Measurements from ENCODE around the gene HOXC10. TPM values are rescaled to one million over a fixed set of nuclear protein-coding genes. Genes with fewer than 3 reads are reported as not detected.

HOXC10 gene
- total and polyA plus RNA-seq, 2 donors (not counting 3 experiments of a cell fraction or from before 2014, with no cell fraction given) = 0.18 TPM; not detected in 1

- no peak overlapping the region for H3K9ac ChIP-seq (replicated peaks; ENCODE audit: extremely low read depth, insufficient read depth, low read length)
- H3K27ac ChIP-seq (ENCODE audit: insufficient read depth, low read depth, low read length) = no peak overlapping the region
- no peaks in the 10 kb centered on the region for H4K20me1 ChIP-seq (replicated peaks; ENCODE audit: control insufficient read depth, extremely low read depth, insufficient read depth, low read length)
- no TSS peak for BruUV-seq (replicated peaks)
- no peaks in the 10 kb centered on the region for H3K79me2 ChIP-seq (ENCODE audit: control insufficient read depth, insufficient read depth, low read length)
- H3K4me3 ChIP-seq (replicated peaks in 1 of 3; ENCODE audit: insufficient read depth in 1 of 3, low read depth in 1 of 3, low read length in 3 of 3) = no peak overlapping the region
- no peak for TF ChIP-seq JUN (IDR thresholded peaks at IDR 0.05; ENCODE audit: borderline replicate concordance, insufficient read depth, insufficient read length, low read depth)
- no peak for TF ChIP-seq EZH2 (IDR thresholded peaks at IDR 0.05; ENCODE audit: borderline replicate concordance, low read depth, low read length, severe bottlenecking)
- intact Hi-C loops (cut with micrococcal nuclease) (no loop called here), dilution Hi-C loops (cut with MboI; ENCODE audit: extremely low pct_ligation_motif_present, low sequenced_read_pairs) (no loop called here)
- H3K4me1 ChIP-seq (ENCODE audit: control insufficient read depth, extremely low read depth, insufficient read depth, low read length) = no peaks in the 10 kb centered on the region
- no peaks in the 10 kb centered on the region for H3K36me3 ChIP-seq (ENCODE audit: control insufficient read depth in 2 of 2, extremely low read depth in 1 of 2, insufficient read depth in 2 of 2, low read length in 2 of 2)
- H3K9me3 ChIP-seq (replicated peaks; ENCODE audit: control insufficient read depth, insufficient read depth, low read length) = no peaks in the 10 kb centered on the region
- H2AFZ ChIP-seq (ENCODE audit: low read depth, low read length) = no peak overlapping the region
- CTCF ChIA-PET = interaction anchor here (1.1 to 1.2 kb wide), 2 partner anchors 229 to 233 kb away, joined by 4 to 5 read pairs; no protein-coding TSS in a partner anchor
- FAIRE-seq (no peak), DNase-seq (ENCODE audit: low read depth, low spot score) (no peak)
- peaks cover 88 to 99% of the 10 kb centered on the region in 2 experiments for H3K27me3 ChIP-seq (ENCODE audit: control insufficient read depth in 2 of 2, insufficient read depth in 2 of 2, low read length in 2 of 2)
- POLR2A ChIA-PET = no interaction called here
- H3K4me2 ChIP-seq (ENCODE audit: insufficient read depth, low read length) = no peak overlapping the region
- H3K9me1 ChIP-seq (replicated peaks; ENCODE audit: control insufficient read depth, extremely low read depth, insufficient read depth, low read length) = no peaks in the 10 kb centered on the region
Measured at GRCh38 chr12:53972152-53972702, 12.7 kb upstream of the HOXC10 start.

- Histone ChIP-seq H3K27ac (ENCODE audit: insufficient read depth, low read depth, low read length) (no peak within 1 kb of the TSS), H3K4me3 (replicated peaks in 1 of 3; ENCODE audit: insufficient read depth in 1 of 3, low read depth in 1 of 3, low read length in 3 of 3) (no peak within 1 kb of the TSS), H3K9me3 (replicated peaks; ENCODE audit: control insufficient read depth, insufficient read depth, low read length) (no peaks in the 10 kb centered on the region), H3K4me2 (ENCODE audit: insufficient read depth, low read length) (no peak within 1 kb of the TSS), H3K4me1 (ENCODE audit: control insufficient read depth, extremely low read depth, insufficient read depth, low read length) (no peaks in the 10 kb centered on the region), H4K20me1 (replicated peaks; ENCODE audit: control insufficient read depth, extremely low read depth, insufficient read depth, low read length) (no peaks in the 10 kb centered on the region), H3K9ac (replicated peaks; ENCODE audit: extremely low read depth, insufficient read depth, low read length) (no peak within 1 kb of the TSS), H3K79me2 (ENCODE audit: control insufficient read depth, insufficient read depth, low read length) (no peaks in the 10 kb centered on the region), H2AFZ (ENCODE audit: low read depth, low read length) (no peak within 1 kb of the TSS), H3K36me3 (ENCODE audit: control insufficient read depth in 2 of 2, extremely low read depth in 1 of 2, insufficient read depth in 2 of 2, low read length in 2 of 2) (no peaks in the 10 kb centered on the region), H3K9me1 (replicated peaks; ENCODE audit: control insufficient read depth, extremely low read depth, insufficient read depth, low read length) (no peaks in the 10 kb centered on the region), H3K27me3 (ENCODE audit: control insufficient read depth in 2 of 2, insufficient read depth in 2 of 2, low read length in 2 of 2) (peaks cover 89 to 99% of the 10 kb centered on the region in 2 experiments)
- ChIA-PET CTCF (interaction anchor here (1.1 to 1.2 kb wide), 2 partner anchors 229 to 233 kb away, joined by 4 to 5 read pairs; no protein-coding TSS in a partner anchor), POLR2A (no interaction called here)
- TF ChIP-seq POLR2A (IDR thresholded peaks at IDR 0.05; ENCODE audit: low read depth, low read length) = no peak
- TF ChIP-seq EZH2 (IDR thresholded peaks at IDR 0.05; ENCODE audit: borderline replicate concordance, low read depth, low read length, severe bottlenecking) = no peak
- TF ChIP-seq MYC (IDR thresholded peaks at IDR 0.05; ENCODE audit: low read depth, low read length) = no peak
- TF ChIP-seq JUN (IDR thresholded peaks at IDR 0.05; ENCODE audit: borderline replicate concordance, insufficient read depth, insufficient read length, low read depth) = no peak
- TF ChIP-seq FOS (IDR thresholded peaks at IDR 0.05; ENCODE audit: borderline replicate concordance, insufficient read depth, low read length) = no peak
- no peak for TF ChIP-seq MAX (IDR thresholded peaks at IDR 0.05; ENCODE audit: insufficient read depth, insufficient read length)
- no peak for TF ChIP-seq POLR2AphosphoS5 (IDR thresholded peaks at IDR 0.05; ENCODE audit: insufficient read depth, low read depth, low read length)
- no peak for TF ChIP-seq CTCF (IDR thresholded peaks at IDR 0.05; ENCODE audit: extremely low read depth in 1 of 2, insufficient read depth in 1 of 2, low read depth in 1 of 2, low read length in 2 of 2)
- no peak for TF ChIP-seq GATA2 (IDR thresholded peaks at IDR 0.05; ENCODE audit: insufficient read depth, insufficient read length, low read depth, low read length)
- BruUV-seq (replicated peaks) = no TSS peak
- intact Hi-C loops (cut with micrococcal nuclease) = no loop called here
- no peak for DNase-seq (ENCODE audit: low read depth, low spot score)
- dilution Hi-C loops (cut with MboI; ENCODE audit: extremely low pct_ligation_motif_present, low sequenced_read_pairs) = no loop called here
- no peak for FAIRE-seq
Measured at GRCh38 chr12:53972722-53973235, 12.2 kb upstream of the HOXC10 start, which contains the start of gene HOXC11. Gene HOXC11, plus strand, starts transcription at chr12:53973126. Its CDS starts 116 bp downstream, at chr12:53973242.

All from endothelial cell of umbilical vein (primary cell).